Stimulated activated CD8-positive, alpha-beta memory T cell treated with anti-CD3 and anti-CD28 coated beads, Interleukin-12 subunit alpha, Interleukin-12 subunit beta, amount 100 ng/mL, for 24 hours (primary cell): Measurements from ENCODE around the gene ENPP7.

ENCODE experiments used
- DNase-seq: peaks from one replicate; pipeline ENCODE4 v3.0.0-alpha.2; 2020; ENCODE audit errors: extremely low read depth

ENPP7 gene

DNA sequence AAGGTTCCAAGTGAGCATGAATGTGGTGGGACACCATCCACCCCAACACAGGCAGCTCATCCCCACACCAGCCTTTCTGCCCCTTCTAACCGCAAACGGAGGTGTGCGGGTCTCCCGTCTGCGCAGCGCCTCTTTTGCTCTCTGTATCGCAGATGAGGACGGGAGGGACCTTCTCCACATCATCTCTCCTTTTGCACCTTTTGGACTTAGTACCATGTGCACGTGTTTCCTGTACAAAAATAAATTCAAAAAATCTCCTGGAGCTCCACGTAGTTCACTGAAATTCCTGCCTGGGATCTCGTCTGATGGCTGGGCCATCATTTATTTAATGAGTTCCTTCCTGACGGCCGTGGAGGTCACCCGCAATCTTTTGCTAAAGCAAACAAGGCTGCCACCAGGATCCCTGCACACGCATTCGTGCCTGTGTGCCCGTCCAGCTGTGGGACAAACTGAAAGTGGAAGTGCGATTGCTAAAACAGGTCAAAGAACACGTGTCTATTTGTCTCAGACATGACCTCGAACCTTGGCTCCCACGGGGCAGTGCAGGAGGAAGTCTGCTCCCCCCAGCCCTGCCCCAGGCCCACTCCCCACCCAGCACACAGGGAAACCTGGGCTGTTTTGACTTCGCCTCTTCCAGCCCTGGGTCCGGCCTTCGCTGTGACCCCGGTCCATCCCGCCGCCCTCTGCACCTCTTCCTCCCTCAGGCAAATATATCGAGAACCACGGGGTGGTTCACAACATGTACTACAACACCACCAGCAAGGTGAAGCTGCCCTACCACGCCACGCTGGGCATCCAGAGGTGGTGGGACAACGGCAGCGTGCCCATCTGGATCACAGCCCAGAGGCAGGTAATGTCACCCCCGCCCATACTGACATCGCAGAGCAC is 2.3 kb downstream of the ENPP7 start:
- DNase-seq = no peak

DNA sequence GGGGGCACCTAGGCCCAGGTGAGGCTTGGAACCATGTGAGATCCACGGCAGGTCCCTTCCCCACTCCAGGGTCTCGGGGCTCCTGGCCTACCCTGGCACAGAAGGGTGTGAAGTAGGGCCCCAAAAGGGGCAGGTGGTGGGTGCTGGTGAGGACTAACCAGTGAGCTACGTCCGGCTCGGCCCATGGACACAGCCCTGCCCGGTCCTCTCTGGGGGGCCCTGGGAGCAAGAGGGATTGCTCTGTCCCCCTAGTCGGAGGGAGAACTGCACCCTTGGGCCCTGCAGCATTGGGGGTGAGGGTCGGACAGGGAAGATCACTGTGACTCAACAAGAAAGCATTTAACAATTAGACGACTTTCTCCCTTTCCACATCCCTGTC is 2.9 kb downstream of the ENPP7 start:
- no peak for DNase-seq

GRCh38 chr17:79735096-79735495 is 4.4 kb downstream of the ENPP7 start:
- DNase-seq = no peak

GRCh38 chr17:79737046-79737921 is 6.5 kb downstream of the ENPP7 start:
- DNase-seq = no peak

- no peak for DNase-seq
Observed at GRCh38 chr17:79737922-79738578, 7.3 kb downstream of the ENPP7 start.

- DNase-seq = no peak
Observed at GRCh38 chr17:79738643-79739042, 7.9 kb downstream of the ENPP7 start.

DNA sequence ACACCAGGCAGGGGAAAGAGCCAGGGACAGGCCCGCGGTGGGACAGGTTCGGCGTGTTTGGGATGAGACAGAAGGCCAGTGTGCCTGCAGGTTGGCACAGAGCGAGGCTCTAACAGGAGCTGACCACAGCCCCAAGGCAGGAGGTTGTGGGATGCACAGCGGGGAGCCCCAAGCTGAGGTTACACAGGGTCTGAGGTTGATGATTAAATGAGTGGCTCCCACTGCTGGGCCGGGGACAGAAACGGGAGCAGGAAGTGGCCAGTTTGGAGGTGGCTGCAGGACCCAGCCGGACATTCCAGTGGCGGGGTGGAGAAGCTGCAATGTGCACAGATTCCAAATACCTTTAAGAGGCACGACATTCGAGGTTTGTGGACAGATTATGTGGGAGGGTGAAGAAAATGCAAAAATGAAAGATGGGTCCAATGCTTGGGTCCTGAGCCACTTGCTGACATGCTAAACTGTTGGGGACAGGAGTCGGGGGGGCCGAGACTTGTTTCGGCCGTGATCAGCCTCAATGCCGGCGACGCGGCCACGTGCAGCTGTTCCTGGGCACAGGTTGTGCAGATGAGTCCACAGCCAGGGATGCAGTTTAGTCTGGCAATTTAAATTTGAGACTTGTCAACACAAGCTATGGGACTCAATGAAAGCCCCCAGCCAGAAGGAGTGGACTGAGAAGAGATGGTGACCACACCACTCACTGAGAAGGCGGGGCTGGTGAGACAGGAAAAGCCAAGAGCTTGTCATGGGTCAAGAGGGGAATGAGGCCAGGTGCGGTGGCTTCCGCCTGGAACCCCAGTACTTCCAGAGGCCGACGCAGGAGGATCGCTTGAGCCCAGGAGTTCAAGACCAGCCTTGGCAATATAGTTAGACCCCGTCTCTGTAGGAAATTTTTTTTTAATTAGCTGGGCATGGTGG is 8.7 kb downstream of the ENPP7 start:
- no peak for DNase-seq

DNA sequence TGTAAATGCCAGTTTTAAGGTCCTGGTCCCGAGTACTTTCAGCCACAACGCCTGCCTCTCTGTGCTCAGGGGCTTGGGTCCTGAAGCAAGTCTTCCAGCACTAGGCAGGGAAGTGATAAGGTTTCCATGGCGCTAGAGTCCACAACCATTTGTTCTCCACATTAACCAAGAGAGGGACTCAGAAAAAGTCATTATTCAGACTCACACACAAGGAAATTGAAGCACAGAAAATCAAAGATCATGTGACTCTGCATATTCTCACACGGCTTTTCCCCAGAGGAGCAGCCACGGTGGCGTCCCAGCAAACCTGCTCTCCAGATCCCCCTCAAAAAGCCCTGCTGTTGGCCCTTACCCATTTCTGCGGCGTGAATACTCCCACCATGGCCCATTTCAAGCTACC is 9.7 kb downstream of the ENPP7 start:
- no peak for DNase-seq

GRCh38 chr17:79741401-79741750 is 10.6 kb downstream of the ENPP7 start:
- DNase-seq = no peak

DNA sequence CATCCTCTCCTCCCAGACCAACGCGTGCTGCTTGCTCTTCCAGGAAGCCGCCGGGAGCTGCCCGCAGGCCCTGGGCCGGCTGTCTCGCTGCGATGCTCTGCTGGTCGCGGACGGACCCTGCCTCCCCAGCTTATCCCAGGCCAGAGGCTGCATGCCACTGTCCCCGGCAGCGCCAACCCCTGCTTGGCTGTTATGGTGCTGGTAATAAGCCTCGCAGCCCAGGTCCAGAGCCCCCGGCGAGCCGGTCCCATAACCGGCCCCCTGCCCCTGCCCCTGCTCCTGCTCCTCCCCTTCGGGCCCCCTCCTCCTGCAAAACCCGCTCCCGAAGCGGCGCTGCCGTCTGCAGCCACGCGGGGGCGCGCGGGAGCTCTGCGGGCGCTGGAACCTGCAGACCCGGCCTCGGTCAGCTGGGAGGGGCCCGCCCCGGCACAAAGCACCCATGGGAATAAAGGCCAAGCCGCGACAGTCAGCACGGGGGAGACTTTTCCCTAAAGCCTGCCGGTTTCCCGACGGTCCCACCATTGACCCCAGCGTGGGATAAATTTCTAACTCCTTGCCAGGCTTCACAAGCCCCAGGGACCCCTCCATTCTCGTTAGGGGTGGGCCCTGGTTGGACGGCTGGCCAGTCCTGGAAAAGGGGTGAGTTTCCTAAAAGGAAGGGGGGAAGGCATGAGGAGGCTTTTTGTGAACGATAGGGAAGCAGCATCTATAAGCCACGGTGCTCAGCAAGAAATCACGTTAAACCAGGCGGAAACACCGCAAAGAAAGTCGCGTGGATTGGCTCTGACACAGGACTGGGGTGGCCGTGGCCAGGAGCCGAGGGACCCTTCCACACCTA is 11.2 kb downstream of the ENPP7 start:
- DNase-seq = peak; percentile 28

- DNase-seq = no peak
Observed at GRCh38 chr17:79742589-79742918, 11.8 kb downstream of the ENPP7 start.

DNA sequence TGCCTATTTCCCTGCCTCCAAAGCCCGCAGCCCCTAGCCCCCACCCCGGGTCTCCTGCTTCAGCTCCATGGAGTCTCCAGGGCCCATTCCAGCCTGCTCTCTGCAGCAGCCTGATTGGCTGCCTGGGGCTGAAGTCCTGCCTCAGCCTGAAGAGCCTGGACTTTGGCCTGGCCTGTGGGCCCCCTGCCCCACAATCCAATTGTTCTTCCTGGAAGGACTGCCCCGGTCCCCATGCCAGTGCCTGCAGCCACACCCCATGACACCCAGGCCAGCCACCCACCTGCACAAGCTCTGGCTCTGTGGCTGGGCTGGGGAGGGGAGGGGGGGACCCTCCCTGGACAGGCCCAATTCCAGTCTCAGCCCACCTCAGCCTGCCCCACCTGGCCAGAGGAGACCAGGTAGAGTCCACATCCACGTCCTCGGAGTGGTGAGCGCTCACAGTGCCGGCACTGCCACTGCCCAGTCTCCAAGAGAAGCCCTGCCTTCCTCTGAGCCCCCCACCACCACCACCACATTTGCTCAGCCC is 12.3 kb downstream of the ENPP7 start:
- no peak for DNase-seq

- DNase-seq = no peak
Observed at GRCh38 chr17:79743614-79744013, 12.9 kb downstream of the ENPP7 start.

GRCh38 chr17:79745641-79746105 is 14.9 kb downstream of the ENPP7 start:
- no peak for DNase-seq

GRCh38 chr17:79746889-79747507 is 16.3 kb downstream of the ENPP7 start:
- DNase-seq = no peak

DNA sequence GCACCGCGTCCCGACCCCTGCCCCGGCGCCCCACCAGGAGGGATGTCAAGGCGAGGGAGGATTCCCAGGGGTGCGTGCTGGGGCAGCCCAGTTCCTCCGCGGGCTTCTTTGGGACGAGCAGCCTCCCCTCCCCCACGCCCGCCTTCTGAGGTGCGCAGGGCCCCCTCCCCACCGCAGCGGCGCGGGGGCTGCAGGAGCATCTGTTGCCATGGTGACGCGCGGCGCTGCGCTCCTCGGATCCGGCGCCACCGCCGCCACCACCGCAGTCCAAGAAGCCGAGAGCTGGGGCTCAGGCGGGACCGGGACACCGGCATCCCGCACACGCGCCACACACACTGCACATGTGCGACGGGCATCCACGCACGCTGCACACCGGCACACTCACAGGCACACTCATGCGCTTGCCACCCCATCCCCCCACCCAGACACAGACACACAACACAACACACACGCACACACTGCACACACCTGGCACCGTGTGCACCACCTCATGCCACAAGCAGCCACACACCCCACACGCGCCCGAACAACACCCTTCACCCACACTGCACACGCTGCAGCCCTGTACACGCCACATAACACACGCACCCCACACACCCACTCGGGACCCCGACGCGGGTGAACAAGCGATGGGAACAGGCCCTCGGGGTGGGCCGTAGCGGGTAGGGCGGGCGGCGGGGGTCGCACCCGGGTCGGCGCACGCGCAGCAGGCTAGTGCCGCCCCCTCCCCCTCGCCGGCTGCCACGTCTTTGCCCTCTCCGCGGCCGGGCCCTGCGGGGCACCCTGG is 17.0 kb downstream of the ENPP7 start:
- no peak for DNase-seq

DNA sequence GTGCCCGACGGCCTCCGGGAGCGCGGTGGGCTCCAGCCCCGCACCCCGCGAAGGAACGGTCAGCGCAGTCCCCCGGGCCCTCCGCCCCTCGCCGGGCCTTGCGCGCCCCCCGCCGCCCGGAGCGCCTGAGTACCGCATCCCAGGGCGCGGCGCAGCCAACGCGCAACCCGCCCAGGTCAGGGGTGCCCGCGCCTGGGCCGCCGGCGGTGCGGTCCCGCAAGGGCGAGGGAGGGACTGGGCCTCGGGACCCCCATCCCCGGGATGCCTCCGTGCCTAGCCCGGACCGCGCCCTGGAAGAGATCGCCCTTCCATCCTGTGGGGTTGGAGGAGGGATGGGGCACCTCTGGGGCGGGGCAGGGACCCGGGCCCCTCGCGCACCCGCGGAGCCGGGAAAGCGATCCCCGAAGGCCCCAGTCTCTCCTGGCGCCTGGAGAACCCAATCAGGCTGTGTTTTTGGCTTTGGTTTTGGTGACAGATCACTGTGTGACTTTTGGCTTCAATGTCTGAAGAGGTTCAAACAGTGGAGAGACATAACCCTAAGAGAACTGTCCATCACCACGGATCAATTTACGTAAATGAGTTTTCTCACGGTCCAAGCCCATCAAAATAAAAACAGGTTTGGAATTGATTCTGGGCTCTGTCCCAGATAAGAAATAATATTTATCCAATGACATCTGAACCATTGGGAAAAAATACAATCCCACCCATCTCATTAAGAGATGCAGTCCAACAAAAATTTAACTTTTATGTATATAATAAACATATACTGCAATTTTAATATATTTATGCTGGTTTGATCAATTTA is 17.8 kb downstream of the ENPP7 start:
- no peak for DNase-seq

DNA sequence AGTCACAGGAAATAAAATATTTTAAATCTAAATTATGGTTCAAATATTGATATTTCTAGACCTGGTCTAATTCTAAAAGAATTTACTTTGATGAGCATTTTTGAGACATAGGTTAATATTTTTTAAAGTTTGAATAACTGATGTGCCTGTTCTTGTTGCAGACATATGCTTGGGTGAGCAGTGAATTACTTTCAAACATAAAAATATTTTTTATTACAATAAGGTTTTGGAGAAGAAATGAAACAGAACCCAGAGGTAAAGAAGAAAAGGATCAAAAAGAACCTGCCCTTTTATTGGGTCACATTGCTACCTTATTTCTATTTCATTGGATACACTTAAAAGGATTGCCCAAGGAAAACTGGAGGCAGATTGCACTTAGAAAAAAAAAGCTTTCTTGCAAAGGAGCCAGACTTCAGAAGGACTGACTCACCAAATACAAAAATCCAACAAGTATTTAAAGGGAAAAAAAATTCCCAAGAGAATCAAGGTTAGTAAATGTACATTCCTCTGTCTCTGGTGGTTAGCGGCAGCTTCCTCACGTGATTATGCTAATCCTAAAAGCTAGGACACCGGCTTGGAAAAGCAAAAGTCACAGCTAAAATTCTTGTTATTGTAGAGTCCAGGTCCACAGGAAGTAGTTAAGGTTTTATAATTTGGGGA is 18.5 kb downstream of the ENPP7 start:
- DNase-seq = no peak
